Measurements from ENCODE around the gene FOXC2. TPM values are rescaled to one million over a fixed set of nuclear protein-coding genes. Genes with fewer than 3 reads are reported as not detected.

The FOXC2 gene
- total and polyA plus RNA-seq, 10 of the 15 experiments (the other 5 are each of a cell fraction or from before 2014, with no cell fraction given) = not detected

DNA sequence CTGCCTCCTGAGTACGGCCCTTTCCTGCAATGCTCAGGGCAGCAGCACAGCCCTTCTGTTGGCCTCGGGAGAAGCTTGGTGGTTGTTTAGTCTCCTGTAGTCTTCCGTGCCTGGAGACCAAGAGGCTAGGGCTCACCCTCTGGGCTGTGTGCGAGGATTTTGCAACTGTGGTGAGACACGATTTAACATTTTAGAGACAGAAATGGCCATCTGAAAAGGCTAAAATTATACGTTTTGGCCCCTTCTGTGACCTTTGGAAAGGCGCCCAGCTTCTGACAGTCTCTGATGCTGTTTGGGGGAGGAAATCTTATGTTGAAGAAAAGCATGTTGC lies 44.9 kb downstream of the FOXC2 start:
- Histone ChIP-seq H3K27me3 (replicated peaks in 1 of 2; ENCODE audit: control insufficient read depth in 2 of 2, insufficient read depth in 2 of 2, low read length in 1 of 2) (peaks cover 0 to 1% of the 10 kb centered on the region in 2 experiments; a peak in 2 of 4 replicates), H3K9ac (ENCODE audit: control insufficient read depth, insufficient read depth, low read length) (no peak overlapping the region), H2AFZ (ENCODE audit: control insufficient read depth, low read depth, low read length) (no peak overlapping the region), H4K20me1 (ENCODE audit: control insufficient read depth, insufficient read depth) (no peaks in the 10 kb centered on the region), H3K4me1 (ENCODE audit: control insufficient read depth, insufficient read depth, low read length) (no peaks in the 10 kb centered on the region), H3K9me3 (replicated peaks; ENCODE audit: control insufficient read depth, insufficient read depth, low read length) (no peaks in the 10 kb centered on the region), H3K27ac (ENCODE audit: control insufficient read depth, insufficient read depth) (no peak overlapping the region), H3K36me3 (ENCODE audit: control insufficient read depth in 2 of 2, insufficient read depth in 2 of 2, low read length in 1 of 2) (no peaks in the 10 kb centered on the region), H3K4me2 (ENCODE audit: control insufficient read depth, insufficient read depth) (no peak overlapping the region), H3K79me2 (ENCODE audit: control insufficient read depth, insufficient read depth, low read length) (no peaks in the 10 kb centered on the region), H3K4me3 (no peak overlapping the region)
- WGBS (ENCODE audit: insufficient coverage, insufficient replicate concordance, low lambda C conversion rate, missing lambda C conversion rate) = 37% methylated on average over 7 of the region's 7 CpGs
- ATAC-seq = no peak
- TF ChIP-seq ASH2L (IDR thresholded peaks at IDR 0.05; ENCODE audit: borderline replicate concordance, low read depth) = no peak
- no peak for TF ChIP-seq GATAD2B (conservative IDR thresholded peaks at IDR 0.05; ENCODE audit: low read depth)
- TF ChIP-seq, protein P1, sequence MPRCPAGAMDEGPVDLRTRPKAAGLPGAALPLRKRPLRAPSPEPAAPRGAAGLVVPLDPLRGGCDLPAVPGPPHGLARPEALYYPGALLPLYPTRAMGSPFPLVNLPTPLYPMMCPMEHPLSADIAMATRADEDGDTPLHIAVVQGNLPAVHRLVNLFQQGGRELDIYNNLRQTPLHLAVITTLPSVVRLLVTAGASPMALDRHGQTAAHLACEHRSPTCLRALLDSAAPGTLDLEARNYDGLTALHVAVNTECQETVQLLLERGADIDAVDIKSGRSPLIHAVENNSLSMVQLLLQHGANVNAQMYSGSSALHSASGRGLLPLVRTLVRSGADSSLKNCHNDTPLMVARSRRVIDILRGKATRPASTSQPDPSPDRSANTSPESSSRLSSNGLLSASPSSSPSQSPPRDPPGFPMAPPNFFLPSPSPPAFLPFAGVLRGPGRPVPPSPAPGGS (IDR thresholded peaks at IDR 0.05; ENCODE audit: borderline replicate concordance, insufficient read depth, low read depth, low read length, poor library complexity, severe bottlenecking) = no peak
- TF ChIP-seq, protein P2, sequence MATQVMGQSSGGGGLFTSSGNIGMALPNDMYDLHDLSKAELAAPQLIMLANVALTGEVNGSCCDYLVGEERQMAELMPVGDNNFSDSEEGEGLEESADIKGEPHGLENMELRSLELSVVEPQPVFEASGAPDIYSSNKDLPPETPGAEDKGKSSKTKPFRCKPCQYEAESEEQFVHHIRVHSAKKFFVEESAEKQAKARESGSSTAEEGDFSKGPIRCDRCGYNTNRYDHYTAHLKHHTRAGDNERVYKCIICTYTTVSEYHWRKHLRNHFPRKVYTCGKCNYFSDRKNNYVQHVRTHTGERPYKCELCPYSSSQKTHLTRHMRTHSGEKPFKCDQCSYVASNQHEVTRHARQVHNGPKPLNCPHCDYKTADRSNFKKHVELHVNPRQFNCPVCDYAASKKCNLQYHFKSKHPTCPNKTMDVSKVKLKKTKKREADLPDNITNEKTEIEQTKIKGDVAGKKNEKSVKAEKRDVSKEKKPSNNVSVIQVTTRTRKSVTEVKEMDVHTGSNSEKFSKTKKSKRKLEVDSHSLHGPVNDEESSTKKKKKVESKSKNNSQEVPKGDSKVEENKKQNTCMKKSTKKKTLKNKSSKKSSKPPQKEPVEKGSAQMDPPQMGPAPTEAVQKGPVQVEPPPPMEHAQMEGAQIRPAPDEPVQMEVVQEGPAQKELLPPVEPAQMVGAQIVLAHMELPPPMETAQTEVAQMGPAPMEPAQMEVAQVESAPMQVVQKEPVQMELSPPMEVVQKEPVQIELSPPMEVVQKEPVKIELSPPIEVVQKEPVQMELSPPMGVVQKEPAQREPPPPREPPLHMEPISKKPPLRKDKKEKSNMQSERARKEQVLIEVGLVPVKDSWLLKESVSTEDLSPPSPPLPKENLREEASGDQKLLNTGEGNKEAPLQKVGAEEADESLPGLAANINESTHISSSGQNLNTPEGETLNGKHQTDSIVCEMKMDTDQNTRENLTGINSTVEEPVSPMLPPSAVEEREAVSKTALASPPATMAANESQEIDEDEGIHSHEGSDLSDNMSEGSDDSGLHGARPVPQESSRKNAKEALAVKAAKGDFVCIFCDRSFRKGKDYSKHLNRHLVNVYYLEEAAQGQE (IDR thresholded peaks at IDR 0.05; ENCODE audit: low read depth, low read length) = no peak
- no peak for TF ChIP-seq ZSCAN29 (IDR thresholded peaks at IDR 0.05)
- no peak for TF ChIP-seq MYB (IDR thresholded peaks at IDR 0.05; ENCODE audit: borderline replicate concordance, low read depth, low read length)
- no peak for TF ChIP-seq IRF4 (IDR thresholded peaks at IDR 0.05; ENCODE audit: low read depth, low read length)
- no peak for TF ChIP-seq PAX5 (IDR thresholded peaks at IDR 0.05; ENCODE audit: borderline replicate concordance, low read depth, low read length)
- TF ChIP-seq LARP7 (IDR thresholded peaks at IDR 0.05) = no peak
- TF ChIP-seq SIX5 (IDR thresholded peaks at IDR 0.05; ENCODE audit: low read depth, low read length, severe bottlenecking) = no peak
- TF ChIP-seq E2F8 (IDR thresholded peaks at IDR 0.05; ENCODE audit: low read depth, partially characterized antibody) = no peak
- TF ChIP-seq MTA2 (IDR thresholded peaks at IDR 0.05; ENCODE audit: low read depth) = no peak
- no peak for TF ChIP-seq RB1 (IDR thresholded peaks at IDR 0.05; ENCODE audit: borderline replicate concordance)
- no peak for TF ChIP-seq BCL11A (IDR thresholded peaks at IDR 0.05; ENCODE audit: low read depth, low read length)
- no peak for TF ChIP-seq TAF1 (IDR thresholded peaks at IDR 0.05; ENCODE audit: borderline replicate concordance, low read depth, low read length)
- no peak for TF ChIP-seq TARDBP (IDR thresholded peaks at IDR 0.05; ENCODE audit: borderline replicate concordance)
- TF ChIP-seq POLR2AphosphoS5 (IDR thresholded peaks at IDR 0.05; ENCODE audit: low read length) = no peak
- no peak for FAIRE-seq
- BruUV-seq (replicated peaks) = no TSS peak
- DNase-seq (ENCODE audit: low read depth, low spot score) = no peak
- ChIA-PET CTCF (no interaction called here), RAD21 (ENCODE audit: unreplicated experiment) (no interaction called here), POLR2A (no interaction called here), SMC1A (ENCODE audit: uncharacterized antibody, unreplicated experiment) (interaction anchor here (1.2 to 1.6 kb wide), 2 partner anchors 10 to 53 kb away, joined by 3 to 7 read pairs; no protein-coding TSS in a partner anchor)
- intact Hi-C loops (cut with micrococcal nuclease; ENCODE audit: unreplicated experiment) = no loop called here
- in situ Hi-C loops (cut with MboI) = no loop called here
